Stimulated activated naive CD4-positive, alpha-beta T cell treated with Interleukin-2 at 50 U/mL for 16 hours (primary cell): ENCODE measurements around the gene DTNB.
"Not testable (repeated sequence)": the region's sequence is repeated elsewhere in the genome, so short reads cannot be mapped to it uniquely, and the experiment has no call there.

Experiments used
- DNase-seq: peaks from one replicate; lab custom pipeline; 2025; lab: John Stamatoyannopoulos, UW

DTNB gene

GRCh38 chr2:25541378-25541777 is 132.0 kb downstream of the DTNB start:
- no peak for DNase-seq

GRCh38 chr2:25539136-25539535 is 134.2 kb downstream of the DTNB start:
- DNase-seq, result no peak

- no peak for DNase-seq
These were observed 135.9 kb downstream of the DTNB start for GRCh38 chr2:25537526-25537925.

- not testable (repeated sequence) for DNase-seq
These were observed 137.7 kb downstream of the DTNB start for GRCh38 chr2:25535411-25536289.

GRCh38 chr2:25534937-25535336 is 138.4 kb downstream of the DTNB start:
- not testable (repeated sequence) for DNase-seq

- DNase-seq, result no peak
These were observed 138.9 kb downstream of the DTNB start for GRCh38 chr2:25534455-25534854.

GRCh38 chr2:25533771-25534170 is 139.6 kb downstream of the DTNB start:
- not testable (repeated sequence) for DNase-seq

- DNase-seq, result no peak
These were observed 140.9 kb downstream of the DTNB start for GRCh38 chr2:25532521-25532920.

GRCh38 chr2:25529034-25529433 is 144.3 kb downstream of the DTNB start:
- no peak for DNase-seq

GRCh38 chr2:25528173-25528572 is 145.2 kb downstream of the DTNB start:
- no peak for DNase-seq

- DNase-seq, result no peak
These were observed 148.9 kb downstream of the DTNB start for GRCh38 chr2:25524507-25524906.

- no peak for DNase-seq
These were observed 150.3 kb downstream of the DTNB start for GRCh38 chr2:25523060-25523459.

- DNase-seq, result no peak
These were observed 151.6 kb downstream of the DTNB start for GRCh38 chr2:25521665-25522387.

GRCh38 chr2:25521126-25521525 is 152.3 kb downstream of the DTNB start:
- DNase-seq, result no peak

- no peak for DNase-seq
These were observed 155.7 kb downstream of the DTNB start for GRCh38 chr2:25517701-25518100.

GRCh38 chr2:25514043-25514637 is 159.2 kb downstream of the DTNB start:
- no peak for DNase-seq

GRCh38 chr2:25512707-25513106 is 160.7 kb downstream of the DTNB start:
- DNase-seq, result no peak

- no peak for DNase-seq
These were observed 167.2 kb downstream of the DTNB start for GRCh38 chr2:25506226-25506625.

GRCh38 chr2:25505622-25506021 is 167.8 kb downstream of the DTNB start:
- DNase-seq, result no peak

GRCh38 chr2:25505182-25505581 is 168.2 kb downstream of the DTNB start:
- no peak for DNase-seq

- DNase-seq, result no peak
These were observed 169.1 kb downstream of the DTNB start for GRCh38 chr2:25504266-25504665.

GRCh38 chr2:25499157-25499556 is 174.2 kb downstream of the DTNB start:
- DNase-seq, result no peak

GRCh38 chr2:25497918-25498407 is 175.4 kb downstream of the DTNB start:
- no peak for DNase-seq
